GM21367 (cell line): ENCODE results near the gene PGAP1.

Experiments used
- ATAC-seq: cut with Tn5 transposase; IDR thresholded peaks from one replicate; pipeline ENCODE4 v1.9.1; 2021; ENCODE audit not compliant: unreplicated experiment

Gene PGAP1

DNA sequence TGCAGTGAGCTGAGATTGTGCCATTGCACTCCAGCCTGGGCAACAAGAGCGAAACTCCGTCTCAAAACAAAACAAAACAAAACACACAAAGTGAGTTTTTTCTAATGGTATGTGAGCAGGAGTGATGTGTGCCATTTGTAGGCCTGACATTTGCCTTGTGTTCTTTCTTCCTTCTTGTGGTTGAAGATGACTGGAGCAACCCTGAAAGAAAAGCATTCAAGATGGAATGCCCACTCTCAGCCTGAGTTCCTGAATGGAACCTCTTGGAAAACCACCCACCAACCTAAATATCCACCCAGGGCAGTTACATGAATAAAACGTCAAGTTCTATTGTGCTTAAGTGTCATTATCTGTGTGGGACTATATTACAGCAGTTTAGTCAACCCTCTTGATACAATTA is 26.5 kb downstream of the PGAP1 start:
- no peak for ATAC-seq

DNA sequence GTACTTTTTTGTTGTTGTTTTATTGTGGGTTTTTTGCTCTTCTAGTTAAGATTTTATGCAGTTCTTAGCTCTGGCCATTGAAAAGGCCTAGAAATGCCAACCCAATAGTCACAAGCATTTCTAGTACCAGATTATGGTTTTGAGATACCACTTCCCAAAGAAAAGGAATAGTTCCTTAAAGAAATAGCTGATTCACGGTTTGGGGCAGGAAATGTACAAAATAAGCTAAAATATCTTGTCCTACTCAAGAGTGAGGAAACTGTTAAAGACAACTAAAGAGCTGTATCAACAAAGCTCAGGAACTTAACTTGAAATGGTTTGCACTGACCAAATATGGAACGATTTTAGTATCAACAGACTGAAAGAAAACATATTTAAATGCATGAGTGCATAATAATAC is 35.4 kb downstream of the PGAP1 start:
- no peak for ATAC-seq

DNA sequence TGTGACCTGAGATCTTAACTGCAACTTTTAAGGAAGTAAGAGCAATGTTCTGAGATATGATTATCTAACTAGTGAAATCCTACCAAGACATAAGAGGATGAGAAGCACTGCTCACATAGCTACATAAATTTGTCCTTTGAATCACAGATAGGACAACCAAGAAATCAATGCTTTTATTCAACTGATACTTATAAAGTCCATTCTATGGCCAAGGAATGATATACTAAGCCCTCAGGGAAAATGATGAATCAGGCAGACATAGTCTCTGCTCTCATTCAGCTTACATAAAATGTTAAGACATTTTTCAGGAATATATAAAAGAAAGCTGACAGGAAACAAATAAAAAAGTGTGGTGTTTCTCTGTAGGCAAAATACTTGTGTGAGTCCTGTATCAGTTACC is 39.1 kb downstream of the PGAP1 start:
- ATAC-seq, result no peak

DNA sequence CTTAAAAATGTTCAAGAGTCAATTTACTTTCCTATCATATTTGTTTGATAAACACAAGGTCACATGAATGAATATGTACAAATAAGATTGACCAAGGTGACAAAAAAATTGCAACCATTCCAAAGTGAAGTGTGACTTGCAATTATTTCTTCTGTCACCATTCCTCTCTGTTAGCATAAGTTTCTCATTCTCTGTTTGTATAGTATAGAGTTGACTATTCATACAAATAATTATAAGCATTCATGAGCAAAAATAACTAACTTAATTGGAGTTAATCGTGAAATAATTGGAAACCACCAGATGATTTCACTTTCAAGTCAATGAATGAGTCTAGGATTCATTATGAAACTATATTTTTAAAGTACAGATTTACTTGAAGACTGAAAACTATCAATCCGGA is 42.1 kb downstream of the PGAP1 start:
- no peak for ATAC-seq

DNA sequence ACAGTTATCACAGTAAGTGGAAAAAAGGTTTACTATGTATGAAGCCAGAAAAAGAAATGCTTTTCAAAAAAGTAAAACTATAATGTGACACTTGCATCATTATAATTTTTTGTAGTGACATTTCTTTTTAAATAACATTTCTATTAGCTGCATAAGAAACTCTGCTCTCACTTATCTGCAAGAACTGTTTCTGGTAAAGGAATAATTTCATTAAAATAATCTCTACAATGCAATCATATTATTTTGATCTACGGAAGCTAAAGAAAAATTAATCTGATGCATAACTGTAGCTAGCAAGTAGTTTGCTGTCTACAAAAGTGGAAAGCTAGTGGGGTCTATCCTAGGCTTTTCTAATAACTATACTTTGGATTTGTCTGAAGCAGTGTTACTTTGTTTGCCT is 50.1 kb downstream of the PGAP1 start:
- no peak for ATAC-seq

DNA sequence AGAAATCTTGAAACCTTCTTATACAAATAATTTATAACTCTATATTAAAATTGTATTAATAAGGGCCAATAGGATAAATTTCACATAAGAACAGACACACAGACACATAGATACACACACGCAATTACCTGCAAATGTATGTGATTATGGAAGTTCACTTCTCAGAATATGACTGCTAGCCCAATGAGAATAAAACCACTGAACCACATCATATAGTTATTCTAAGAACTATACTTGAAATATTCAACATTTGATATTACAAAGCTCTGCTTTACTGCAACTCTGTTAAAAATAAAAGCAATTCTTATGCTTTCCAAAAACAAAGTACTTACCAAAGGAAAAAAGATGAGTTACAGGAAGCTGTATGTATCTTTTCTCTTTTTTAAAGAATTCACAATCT is 51.1 kb downstream of the PGAP1 start:
- no peak for ATAC-seq

GRCh38 chr2:196873511-196873910 is 53.0 kb downstream of the PGAP1 start:
- ATAC-seq, result no peak

DNA sequence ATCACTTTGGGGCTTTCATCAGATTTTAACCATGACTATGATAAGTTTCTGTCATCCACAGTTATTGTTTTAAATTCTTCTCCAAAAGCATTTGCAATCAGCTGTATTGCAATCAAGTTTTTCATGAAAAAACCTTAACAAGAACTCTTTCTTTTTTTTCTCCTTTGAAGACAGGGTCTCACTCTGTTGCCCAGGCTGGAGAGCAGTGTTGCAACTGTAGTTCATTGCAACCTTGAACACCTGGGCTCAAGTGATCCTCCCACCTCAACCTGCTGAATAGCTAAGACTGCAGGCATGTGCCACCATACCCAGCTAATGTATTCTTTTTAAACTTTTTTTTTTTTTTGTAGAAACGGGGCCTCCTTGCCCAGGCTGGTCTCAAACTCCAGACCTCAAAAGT is 71.9 kb downstream of the PGAP1 start:
- ATAC-seq, result no peak

DNA sequence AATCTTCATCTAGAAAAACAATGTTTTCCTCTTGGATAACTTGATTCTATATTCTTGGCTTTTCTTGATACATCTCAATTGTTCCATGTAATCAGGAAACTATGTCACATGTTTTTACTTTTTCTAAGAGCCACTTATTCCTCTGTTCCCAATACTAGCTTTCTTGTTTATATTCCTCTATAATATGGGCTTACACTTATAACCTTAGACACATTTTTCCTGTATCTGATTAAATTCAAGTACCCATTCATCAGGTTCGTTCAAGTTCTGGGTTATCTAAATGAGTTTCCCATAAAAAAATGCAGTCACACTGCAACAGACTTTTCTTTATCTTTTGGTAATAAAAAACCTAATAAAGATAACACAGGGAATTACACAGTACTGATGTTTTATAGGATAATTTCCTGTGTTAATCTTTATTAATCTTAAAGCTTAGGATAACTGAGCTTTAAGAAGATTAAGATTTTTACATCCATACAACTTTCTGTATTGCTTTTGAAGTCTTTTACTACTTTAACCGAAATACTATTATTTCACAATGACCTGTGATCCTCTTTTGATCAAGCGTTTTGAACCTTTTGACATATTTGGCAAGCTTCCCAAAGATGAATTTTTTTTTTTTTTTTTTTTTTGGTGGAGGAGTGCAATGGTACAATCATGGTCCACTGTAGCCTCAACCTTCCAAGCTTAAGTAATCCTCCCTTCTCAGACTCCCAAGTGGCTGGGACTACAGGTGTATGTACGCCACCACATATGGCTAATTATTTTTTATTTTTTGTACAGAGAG is 73.0 kb downstream of the PGAP1 start:
- ATAC-seq, result no peak

GRCh38 chr2:196851088-196851487 is 75.4 kb downstream of the PGAP1 start:
- ATAC-seq, result no peak

DNA sequence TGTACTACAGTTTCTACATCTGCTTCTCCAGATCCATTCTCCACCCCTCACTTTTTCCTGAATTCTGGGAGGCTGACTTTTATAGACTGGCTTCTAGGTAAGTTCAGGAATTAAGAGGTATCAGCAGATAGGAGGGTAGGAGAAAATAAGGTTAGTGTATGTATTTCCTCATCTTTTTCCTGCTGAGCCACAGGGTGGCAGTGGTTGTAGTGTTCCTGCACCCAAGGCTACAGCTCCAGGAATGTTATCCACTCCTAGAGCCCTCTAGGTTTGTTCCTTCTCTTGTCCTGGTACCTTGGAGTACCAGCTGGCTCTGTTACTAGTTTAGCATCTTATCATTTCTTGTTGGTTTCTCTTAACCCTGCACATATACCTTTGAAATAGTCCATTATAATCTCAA is 76.6 kb downstream of the PGAP1 start:
- ATAC-seq, result no peak

DNA sequence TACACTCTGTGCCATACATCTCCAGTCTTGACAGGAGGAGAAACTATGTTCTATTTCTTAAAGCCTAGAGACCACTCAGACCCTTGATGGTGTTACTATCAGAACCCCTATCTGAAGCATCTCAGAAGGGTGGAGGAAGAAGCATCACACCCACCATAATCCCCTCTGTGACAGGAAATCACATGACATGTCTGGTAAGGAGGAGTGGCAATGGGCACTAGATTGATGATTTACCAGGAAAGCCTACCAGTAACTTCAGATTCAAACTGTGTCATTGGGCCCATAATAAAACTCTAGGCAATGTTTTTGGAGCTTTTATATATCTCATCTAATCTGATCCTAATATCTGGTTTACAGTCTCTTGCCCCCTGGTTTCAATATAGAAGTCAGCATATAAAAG is 80.2 kb downstream of the PGAP1 start:
- no peak for ATAC-seq

DNA sequence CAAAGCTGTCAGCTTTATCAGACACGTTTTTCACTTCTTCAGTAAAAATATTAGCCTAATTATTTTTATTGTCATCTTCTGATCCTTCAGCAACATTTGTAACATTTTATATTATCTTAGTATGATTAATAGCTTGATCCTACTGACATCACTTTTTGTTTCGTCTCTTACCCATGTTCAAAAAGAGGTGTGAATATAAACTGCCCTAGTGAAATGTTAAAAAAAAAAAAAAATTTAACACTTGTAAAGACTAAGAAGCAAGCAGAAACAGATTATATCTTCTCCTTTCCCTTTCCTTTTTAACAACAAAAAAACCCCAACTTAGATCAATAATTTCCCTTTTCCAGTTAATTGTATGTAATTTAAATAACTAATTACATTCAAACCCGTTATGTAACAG is 81.1 kb downstream of the PGAP1 start:
- ATAC-seq, result no peak

DNA sequence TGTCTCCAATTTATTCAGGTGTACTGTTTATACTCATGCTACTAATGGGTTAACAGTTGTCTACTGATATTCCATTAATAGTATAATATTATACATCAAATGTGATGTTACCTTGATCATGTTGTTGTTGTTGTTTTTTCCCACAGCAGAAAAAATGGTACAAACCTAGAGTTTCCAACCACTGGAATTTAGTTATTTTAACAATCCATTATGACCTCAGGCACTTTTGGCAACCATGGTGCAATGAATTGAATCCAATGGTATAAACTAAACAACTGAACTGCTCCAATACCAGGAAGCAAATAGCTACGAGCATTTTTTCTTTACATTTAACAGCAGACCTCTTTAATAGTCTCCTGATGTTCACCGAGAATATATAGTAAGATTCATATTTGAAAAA is 86.3 kb downstream of the PGAP1 start:
- ATAC-seq, result no peak

GRCh38 chr2:196839574-196839973 is 86.9 kb downstream of the PGAP1 start:
- ATAC-seq, result no peak

DNA sequence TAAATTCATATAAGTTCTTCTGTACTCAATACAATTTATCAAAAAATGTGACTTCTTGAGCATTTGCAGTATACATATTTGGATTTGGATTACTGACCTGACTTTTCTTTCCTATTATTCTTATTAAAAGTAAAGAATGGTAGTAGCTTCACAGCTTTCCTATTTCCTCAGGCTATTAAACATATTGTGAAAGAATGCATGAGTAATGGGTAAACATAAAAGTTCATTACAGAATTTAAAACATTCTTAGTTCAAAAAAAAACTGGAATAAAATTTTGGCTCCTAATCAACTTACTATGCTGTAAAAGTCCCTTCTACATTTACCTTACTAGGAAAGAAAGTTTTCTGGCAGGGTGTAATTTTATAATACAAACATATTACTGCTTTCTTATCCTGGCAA is 90.1 kb downstream of the PGAP1 start:
- ATAC-seq, result no peak

DNA sequence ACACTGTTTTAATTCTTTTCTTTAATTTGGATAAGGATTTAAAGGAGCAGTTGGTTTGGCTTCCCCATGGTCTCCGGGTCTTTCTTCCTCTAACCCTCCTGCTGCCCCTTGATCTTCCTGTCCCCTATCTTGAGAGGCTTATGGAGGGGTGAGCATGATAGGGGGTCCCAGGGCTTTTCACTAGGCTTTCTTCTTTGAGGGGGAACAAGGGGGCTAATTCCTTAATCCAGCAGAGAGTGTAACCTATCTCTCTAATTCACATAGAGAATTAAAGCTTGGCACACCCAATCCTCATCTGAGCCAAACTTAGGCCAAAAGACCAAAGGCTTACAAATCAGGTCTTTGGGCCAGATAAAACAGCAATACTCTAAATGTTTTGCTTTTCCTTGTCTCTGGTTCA is 95.8 kb downstream of the PGAP1 start:
- no peak for ATAC-seq

- no peak for ATAC-seq
Observed at GRCh38 chr2:196827356-196827755, 99.2 kb downstream of the PGAP1 start.

- ATAC-seq, result no peak
Observed at GRCh38 chr2:196823750-196824522, 102.6 kb downstream of the PGAP1 start.

DNA sequence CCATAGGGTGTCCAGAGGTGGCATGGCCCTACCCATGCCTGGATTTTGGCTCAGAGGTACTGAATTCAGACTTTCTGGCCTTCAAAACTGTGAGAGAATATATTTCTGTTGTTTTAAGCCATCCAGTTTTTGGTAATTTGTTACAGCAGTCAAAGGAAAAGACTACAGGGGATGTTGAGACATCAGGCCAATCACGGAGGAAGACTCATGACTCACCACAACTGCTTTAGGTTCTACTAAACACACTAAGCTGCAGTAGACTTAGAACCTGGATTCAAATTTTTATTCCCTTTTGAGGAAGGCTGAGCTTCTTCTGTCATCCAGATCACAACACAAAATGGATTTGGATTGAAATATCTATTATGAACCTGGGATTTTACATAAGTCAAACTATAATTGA is 105.3 kb downstream of the PGAP1 start:
- no peak for ATAC-seq

GRCh38 chr2:196809260-196809659 is 117.2 kb downstream of the PGAP1 start, which contains the start of gene C2orf66:
TSS of gene C2orf66 (minus strand) at chr2:196809355. CDS start at chr2:196809336, 19 bp downstream.
- no peak for ATAC-seq

- ATAC-seq, result no peak
Observed at GRCh38 chr2:196808083-196808665, 118.3 kb downstream of the PGAP1 start.
